DMS114 treated with DMSO at 0.1 percent for 48 hours (cell line): ENCODE results near the gene ACACA.
"Not testable (repeated sequence)": the region's sequence is repeated elsewhere in the genome, so short reads cannot be mapped to it uniquely, and the experiment has no call there.

Experiments
- DNase-seq: peaks from one replicate; lab custom pipeline; 2025; ENCODE audit not compliant: unreplicated experiment; lab: John Stamatoyannopoulos, UW

Gene ACACA

DNA sequence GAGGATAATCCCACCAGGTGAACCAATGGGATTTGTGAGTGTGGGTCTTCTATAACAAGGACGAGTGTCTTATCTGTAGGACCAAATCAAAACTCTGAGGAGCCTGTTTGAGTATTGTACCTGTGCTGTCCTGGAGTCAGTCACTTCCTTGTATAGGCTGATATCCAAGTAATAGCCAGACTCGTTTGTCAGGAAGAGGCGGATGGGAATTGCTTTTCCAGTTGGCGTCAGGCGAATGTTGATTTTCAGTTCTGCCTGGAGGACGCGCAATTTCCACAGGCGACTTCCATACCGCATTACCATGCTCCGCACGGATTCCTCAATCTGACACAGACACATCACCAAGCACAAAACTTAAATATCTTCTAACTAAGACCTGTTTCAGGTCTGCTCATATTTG lies 218.5 kb downstream of the ACACA start:
- no peak for DNase-seq

GRCh38 chr17:37187262-37187661 lies 219.4 kb downstream of the ACACA start:
- DNase-seq: no peak

- DNase-seq: no peak
Measured at GRCh38 chr17:37182786-37183465, 223.7 kb downstream of the ACACA start.

GRCh38 chr17:37180376-37180775 lies 226.3 kb downstream of the ACACA start:
- DNase-seq: no peak

GRCh38 chr17:37179893-37180292 lies 226.7 kb downstream of the ACACA start:
- DNase-seq: no peak

DNA sequence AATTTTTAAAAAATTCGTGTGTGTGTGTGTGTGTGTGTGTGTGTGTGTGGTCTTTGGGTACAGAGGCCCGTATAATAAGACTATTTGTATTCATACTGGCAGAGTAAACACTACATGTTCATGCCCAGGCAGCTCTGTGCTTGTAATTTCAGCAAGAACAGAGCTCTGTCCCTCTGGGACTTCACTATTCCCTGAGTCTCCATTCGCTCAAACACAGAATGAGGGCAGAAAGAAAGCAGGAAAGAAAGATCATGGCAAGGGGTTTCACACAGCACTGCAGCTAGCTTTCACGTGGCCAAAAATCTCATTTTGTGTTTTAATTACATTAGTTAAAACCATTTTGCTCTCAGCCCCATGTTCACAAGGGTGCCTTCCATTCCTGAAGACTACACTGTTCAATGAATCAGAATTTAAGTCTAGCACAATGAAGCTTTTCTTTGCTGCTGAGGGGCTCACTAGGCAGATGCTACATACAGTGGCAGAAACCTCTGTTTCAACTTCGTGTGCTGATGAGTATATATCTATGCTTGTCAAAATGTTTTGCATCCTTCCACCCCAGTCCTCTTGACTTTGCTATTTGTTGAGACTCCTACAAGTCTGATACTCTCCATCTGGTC lies 229.3 kb downstream of the ACACA start:
- no peak for DNase-seq

DNA sequence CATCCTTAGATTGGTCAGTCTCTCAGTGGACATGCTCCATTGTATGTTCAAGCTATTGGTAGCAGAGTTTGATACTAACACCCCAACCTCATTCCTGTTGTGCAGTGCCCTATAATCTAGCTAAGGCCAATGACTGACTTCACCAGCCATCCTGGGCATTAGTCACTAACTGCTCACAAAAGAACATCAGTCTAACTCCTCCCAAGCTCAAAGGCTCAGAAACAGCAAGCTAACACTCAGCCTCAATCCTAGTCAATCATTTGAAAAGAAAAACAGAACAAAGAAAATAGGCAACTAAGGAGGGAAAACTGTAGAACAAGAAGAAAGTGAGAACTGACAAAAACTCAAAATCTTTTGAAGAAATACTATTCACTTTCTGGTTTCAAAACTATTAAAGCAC lies 229.9 kb downstream of the ACACA start:
- DNase-seq: no peak

GRCh38 chr17:37174205-37174604 lies 232.4 kb downstream of the ACACA start:
- DNase-seq: peak; percentile 35

- DNase-seq: no peak
Measured at GRCh38 chr17:37170881-37171425, 235.7 kb downstream of the ACACA start.

- DNase-seq: no peak
Measured at GRCh38 chr17:37168731-37169353, 237.8 kb downstream of the ACACA start.

DNA sequence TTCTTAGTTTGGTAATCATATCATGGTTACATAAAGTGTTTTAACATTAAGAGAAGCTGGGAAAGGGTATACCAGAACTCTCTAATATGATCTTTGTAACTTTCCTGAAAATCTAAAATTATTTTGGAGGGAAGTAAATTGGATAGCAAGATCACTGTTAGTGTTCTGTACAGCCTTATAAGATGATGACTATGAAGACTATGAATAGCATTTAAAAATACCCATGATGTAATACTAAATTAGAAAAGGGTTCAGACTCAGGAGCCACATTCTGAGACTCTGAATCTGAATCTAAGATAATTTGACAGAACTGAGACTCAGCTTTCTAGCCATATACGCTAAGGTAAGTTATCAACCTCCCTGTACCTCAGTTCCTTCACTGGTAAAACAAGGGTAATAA lies 238.9 kb downstream of the ACACA start:
- DNase-seq: no peak

GRCh38 chr17:37164057-37164456 lies 242.6 kb downstream of the ACACA start:
- DNase-seq: no peak

- no peak for DNase-seq
Measured at GRCh38 chr17:37162800-37163199, 243.8 kb downstream of the ACACA start.

DNA sequence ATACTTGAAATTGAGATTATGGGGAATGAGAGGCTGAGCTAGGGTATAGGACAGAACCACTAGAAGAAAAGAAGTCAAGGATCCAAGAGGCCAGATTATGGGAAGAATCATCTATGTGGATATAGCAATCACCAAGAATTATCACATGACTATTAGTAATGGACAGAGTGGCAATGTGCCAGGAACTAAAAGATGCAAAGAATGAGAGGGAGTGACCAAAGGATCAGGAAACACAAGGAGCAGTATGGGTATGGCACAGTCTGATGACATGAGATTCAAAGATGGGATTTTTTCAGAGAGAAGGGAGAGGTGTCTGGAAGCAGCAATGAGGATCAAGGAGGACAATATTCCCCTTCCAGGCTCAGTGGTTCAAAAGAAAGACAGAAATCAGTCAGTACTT lies 245.7 kb downstream of the ACACA start:
- no peak for DNase-seq

DNA sequence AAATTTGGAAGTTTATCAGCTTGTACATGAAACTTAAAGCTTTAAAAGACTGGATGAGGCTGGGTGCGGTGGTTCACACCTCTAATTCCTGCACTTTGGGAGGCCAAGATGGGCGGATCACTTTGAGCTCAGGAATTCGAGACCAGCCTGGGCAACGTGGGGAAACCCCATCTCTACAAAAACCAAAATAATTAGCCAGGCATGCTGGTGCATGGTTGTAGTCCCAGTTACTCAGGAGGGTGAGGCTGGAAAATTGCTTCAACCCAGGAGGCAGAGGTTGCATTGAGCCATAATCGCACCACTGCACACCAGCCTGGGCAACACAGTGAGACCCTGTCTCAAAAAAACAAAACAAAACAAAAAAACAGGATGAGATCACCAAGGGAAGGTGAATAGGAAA lies 248.3 kb downstream of the ACACA start:
- no peak for DNase-seq

- DNase-seq: no peak
Measured at GRCh38 chr17:37148156-37148555, 258.5 kb downstream of the ACACA start.

DNA sequence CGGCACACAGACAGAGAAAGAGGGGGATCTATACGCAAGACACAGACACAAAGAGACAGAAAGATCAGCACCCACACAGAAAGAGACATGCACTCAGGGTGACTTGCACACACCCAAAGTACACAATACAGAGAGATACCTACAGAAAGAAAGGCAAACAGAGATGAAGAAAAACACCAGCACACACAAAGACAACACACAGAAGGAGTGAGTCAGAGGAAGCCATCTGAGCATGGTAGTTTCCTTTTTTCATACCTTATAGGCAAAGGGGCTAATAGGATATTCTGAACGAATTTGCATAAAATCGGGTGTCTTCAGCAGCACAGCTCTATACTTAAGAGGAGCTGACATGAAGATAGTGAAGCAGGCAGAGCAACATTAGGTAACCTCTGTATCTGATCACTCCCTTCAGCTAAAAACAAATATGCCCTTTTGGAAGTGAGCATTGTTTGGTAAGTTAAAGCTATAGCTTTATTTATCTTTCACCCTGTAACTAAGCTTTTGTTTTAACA lies 259.3 kb downstream of the ACACA start:
- no peak for DNase-seq

DNA sequence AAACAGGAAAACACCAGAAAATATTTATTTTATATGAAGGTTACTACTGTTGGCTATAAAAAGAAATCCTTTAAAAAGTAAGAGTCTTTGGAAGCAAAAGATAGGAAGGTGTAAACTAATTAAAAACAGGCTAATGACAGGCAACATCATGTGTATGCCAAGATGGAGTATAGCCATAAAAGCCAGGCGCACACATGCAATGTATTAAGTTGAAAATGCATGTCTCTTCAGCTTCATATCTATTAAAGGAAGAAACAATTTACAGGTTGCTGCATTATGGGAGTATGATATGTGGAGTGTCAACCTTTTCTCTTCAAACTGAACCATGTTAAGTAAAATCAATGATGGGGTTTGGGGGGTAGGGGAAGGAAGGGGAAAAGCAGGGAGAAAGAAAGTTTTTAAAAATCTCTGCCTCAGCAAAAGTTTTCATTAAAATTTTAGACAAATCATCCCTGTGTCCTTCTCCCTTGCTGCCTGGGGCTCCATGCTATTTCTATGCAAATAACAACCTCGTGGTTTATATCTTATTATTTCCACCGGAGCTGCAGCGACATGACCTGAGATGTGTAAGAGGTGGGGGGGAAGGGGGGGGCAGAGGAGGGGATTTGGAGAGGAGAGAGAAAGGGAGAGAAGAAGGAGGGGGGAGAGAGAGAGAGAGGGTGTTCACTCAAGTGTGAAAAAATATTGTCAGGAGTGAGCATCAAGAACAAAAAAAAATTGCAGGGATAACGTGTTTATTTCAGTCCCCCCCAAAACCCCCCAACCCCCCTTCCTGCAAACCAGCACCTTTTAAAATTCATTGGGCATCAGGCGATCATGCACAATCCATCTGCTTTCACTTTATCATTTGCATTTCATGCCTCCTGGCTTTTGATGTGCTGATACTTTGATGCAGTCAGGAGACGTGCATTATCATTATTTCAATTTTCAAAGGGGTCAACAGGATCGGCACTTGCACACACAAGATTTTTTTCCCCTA lies 260.3 kb downstream of the ACACA start:
- DNase-seq: no peak

DNA sequence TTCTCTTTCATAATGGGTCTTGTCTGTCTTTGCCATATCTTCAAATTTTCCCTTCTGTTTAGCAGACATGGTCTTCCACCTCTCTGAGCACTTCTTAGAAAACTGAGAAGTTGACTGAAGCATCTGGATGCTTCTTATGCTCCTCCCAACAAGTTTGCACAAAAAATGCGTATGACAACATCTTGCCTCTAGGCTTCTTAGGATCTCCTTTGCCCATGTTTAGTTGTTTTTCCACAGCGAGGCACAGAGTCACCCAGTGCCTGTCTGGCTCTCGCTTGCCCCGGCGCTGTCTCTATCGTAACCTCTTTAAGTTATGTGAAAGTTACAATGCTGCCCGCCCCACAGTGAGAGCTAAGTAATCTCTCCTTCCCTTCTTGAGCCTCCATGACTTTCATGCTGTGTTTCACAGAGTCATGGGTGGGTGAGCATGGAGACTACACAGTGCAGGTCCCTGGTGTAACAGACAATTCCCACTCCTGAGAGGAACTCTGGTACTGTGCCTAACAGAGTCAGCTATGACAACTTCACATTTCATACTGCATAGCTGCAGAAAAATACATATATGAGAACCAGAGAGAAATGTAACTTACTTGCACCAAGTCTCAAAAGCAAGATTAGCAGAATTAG lies 262.4 kb downstream of the ACACA start:
- no peak for DNase-seq

GRCh38 chr17:37143558-37143957 lies 263.1 kb downstream of the ACACA start:
- not testable (repeated sequence) for DNase-seq
